DOHH2 (cell line): Measurements from ENCODE around the gene LHX6.

Experiments used
- H3F3A ChIP-seq: fragments of 200-600 bp; sonication (generic), shearing (Covaris generic); 2 replicates; pipeline ENCODE4 v1.6.0; 2016; ENCODE audit warnings: antibody characterized with exemption, mild to moderate bottlenecking; ENCODE audit not compliant: control insufficient read depth, insufficient read depth
- H3K27ac ChIP-seq: fragments of 200-600 bp; sonication (generic); 2 replicates; pipeline ENCODE4 v1.5.1; 2014; ENCODE audit warnings: low read depth, mild to moderate bottlenecking, low read length, moderate library complexity
- H3K27me3 ChIP-seq: fragments of 200-600 bp; sonication (generic); 2 replicates; pipeline ENCODE4 v1.6.1; 2014; ENCODE audit warnings: mild to moderate bottlenecking, low read length, mixed read lengths; ENCODE audit not compliant: control insufficient read depth
- H3K36me3 ChIP-seq: fragments of 200-600 bp; sonication (generic); 2 replicates; pipeline ENCODE4 v1.6.1; 2014; ENCODE audit warnings: mild to moderate bottlenecking, low read length, moderate library complexity, mixed read lengths; ENCODE audit not compliant: control insufficient read depth
- H3K4me1 ChIP-seq: fragments of 200-600 bp; sonication (generic); 2 replicates; pipeline ENCODE4 v1.6.1; 2014; ENCODE audit warnings: mild to moderate bottlenecking, low read length, mixed read lengths; ENCODE audit not compliant: control insufficient read depth
- H3K4me2 ChIP-seq: fragments of 200-600 bp; sonication (generic); 2 replicates; pipeline ENCODE4 v1.6.0; 2014; ENCODE audit warnings: mild to moderate bottlenecking, low read length, moderate library complexity
- H3K4me3 ChIP-seq: fragments of 200-600 bp; sonication (generic); 2 replicates; pipeline ENCODE4 v1.5.1; 2014; ENCODE audit warnings: mild to moderate bottlenecking, low read length, mixed read lengths
- H3K79me2 ChIP-seq: fragments of 200-600 bp; sonication (generic); 2 replicates; pipeline ENCODE4 v1.6.1; 2014; ENCODE audit warnings: mild to moderate bottlenecking, low read length, mixed read lengths; ENCODE audit not compliant: control insufficient read depth
- H3K9me2 ChIP-seq: fragments of 200-600 bp; sonication (generic); replicated peaks from 2 replicates; pipeline ENCODE4 v1.6.1; 2014; ENCODE audit warnings: mild to moderate bottlenecking, low read length, mixed read lengths; ENCODE audit not compliant: control insufficient read depth
- H3K9me3 ChIP-seq: fragments of 200-600 bp; sonication (generic); 2 replicates; pipeline ENCODE4 v1.6.1; 2014; ENCODE audit warnings: antibody characterized with exemption, low read length, mixed read lengths; ENCODE audit not compliant: control insufficient read depth, insufficient read depth
- H4K20me1 ChIP-seq: fragments of 200-600 bp; sonication (generic); 2 replicates; pipeline ENCODE4 v1.6.0; 2014; ENCODE audit warnings: low read depth, mild to moderate bottlenecking, antibody characterized with exemption, low read length, moderate library complexity; ENCODE audit not compliant: control insufficient read depth, insufficient read depth
- CTCF ChIP-seq: fragments of 200-600 bp; sonication (generic); IDR thresholded peaks from one replicate; pipeline ENCODE4 v1.5.1; 2014; ENCODE audit warnings: antibody characterized with exemption, mild to moderate bottlenecking, low read depth, low read length; ENCODE audit not compliant: poor library complexity, severe bottlenecking
- EZH2phosphoT487 ChIP-seq: fragments of 200-600 bp; sonication (generic); IDR thresholded peaks from 2 replicates; pipeline ENCODE4 v1.6.1; 2017; ENCODE audit warnings: borderline replicate concordance, mild to moderate bottlenecking, antibody characterized with exemption, low read length, moderate library complexity, mixed read lengths

The LHX6 gene

GRCh38 chr9:122226142-122226757, 2.5 kb downstream of the LHX6 start:
- H3K9me2 ChIP-seq = no peaks in the 10 kb centered on the region

GRCh38 chr9:122225312-122226141, 3.2 kb downstream of the LHX6 start:
- no peak overlapping the region for H3K4me3 ChIP-seq
- H3K9me3 ChIP-seq = no peaks in the 10 kb centered on the region
- H3K9me2 ChIP-seq = no peaks in the 10 kb centered on the region
- H3K79me2 ChIP-seq = no peaks in the 10 kb centered on the region
- H3K4me1 ChIP-seq = no peaks in the 10 kb centered on the region
- peaks cover 30% of the 10 kb centered on the region for H3K27me3 ChIP-seq
- TF ChIP-seq EZH2phosphoT487 = no peak
- no peak for TF ChIP-seq CTCF
- H3K27ac ChIP-seq = no peak overlapping the region
- no peak overlapping the region for H3K4me2 ChIP-seq
- no peaks in the 10 kb centered on the region for H4K20me1 ChIP-seq
- H3F3A ChIP-seq = no peaks in the 10 kb centered on the region
- no peaks in the 10 kb centered on the region for H3K36me3 ChIP-seq

More at GRCh38 chr9:122226142-122226757, 2.5 kb downstream of the LHX6 start:
- no peaks in the 10 kb centered on the region for H3K9me3 ChIP-seq
- no peaks in the 10 kb centered on the region for H3K79me2 ChIP-seq
- H4K20me1 ChIP-seq = no peaks in the 10 kb centered on the region
- TF ChIP-seq CTCF (no peak), EZH2phosphoT487 (no peak)
- H3K4me1 ChIP-seq = no peaks in the 10 kb centered on the region
- no peak overlapping the region for H3K4me3 ChIP-seq
- no peak overlapping the region for H3K27ac ChIP-seq
- H3K36me3 ChIP-seq = no peaks in the 10 kb centered on the region
- H3F3A ChIP-seq = no peaks in the 10 kb centered on the region
- peaks cover 25% of the 10 kb centered on the region for H3K27me3 ChIP-seq
- no peak overlapping the region for H3K4me2 ChIP-seq

- no peaks in the 10 kb centered on the region for H3K9me2 ChIP-seq
- H3K36me3 ChIP-seq = no peaks in the 10 kb centered on the region
- no peak overlapping the region for H3K4me2 ChIP-seq
- no peak overlapping the region for H3K4me3 ChIP-seq
- no peaks in the 10 kb centered on the region for H4K20me1 ChIP-seq
- H3K79me2 ChIP-seq = no peaks in the 10 kb centered on the region
- no peaks in the 10 kb centered on the region for H3K4me1 ChIP-seq
- H3F3A ChIP-seq = no peaks in the 10 kb centered on the region
- TF ChIP-seq EZH2phosphoT487 = no peak
- no peak for TF ChIP-seq CTCF
- H3K27me3 ChIP-seq = peaks cover 30% of the 10 kb centered on the region
- H3K27ac ChIP-seq = no peak overlapping the region
- H3K9me3 ChIP-seq = no peaks in the 10 kb centered on the region
These were observed 5.3 kb downstream of the LHX6 start for GRCh38 chr9:122223435-122223834.
